HepG2 (cell line): Measurements from ENCODE around the gene DLST. TPM values are rescaled to one million over a fixed set of nuclear protein-coding genes. Genes with fewer than 3 reads are reported as not detected.
A peak's percentile ranks its signal among the peaks of the same experiment; 100 is the strongest.

Experiments
- CBX1 ChIP-seq: IDR thresholded peaks from one replicate; pipeline ENCODE4 v1.6.1; 2016; ENCODE audit warnings: antibody characterized with exemption, low read depth
- CC2D1A ChIP-seq: sonication (generic); formaldehyde crosslinking; IDR thresholded peaks from 2 replicates; pipeline ENCODE4 v1.8.1; 2023; ENCODE audit warnings: mild to moderate bottlenecking, missing genetic modification reagents
- CHCHD3 ChIP-seq: sonication (generic); formaldehyde crosslinking; IDR thresholded peaks from 2 replicates; pipeline ENCODE4 v1.8.0; 2022; ENCODE audit warnings: mild to moderate bottlenecking, missing genetic modification reagents, moderate library complexity
- CREB3 ChIP-seq: sonication (generic); formaldehyde crosslinking; IDR thresholded peaks from 2 replicates; pipeline ENCODE4 v1.5.0; 2020; ENCODE audit warnings: missing genetic modification reagents
- DDIT3 ChIP-seq: sonication (generic); formaldehyde crosslinking; IDR thresholded peaks from 2 replicates; pipeline ENCODE4 v1.4.0; 2020; ENCODE audit warnings: mild to moderate bottlenecking, missing genetic modification reagents
- ELF4 ChIP-seq: sonication (generic); formaldehyde crosslinking; IDR thresholded peaks from 2 replicates; pipeline ENCODE4 v1.5.0; 2020; ENCODE audit warnings: missing genetic modification reagents, mild to moderate bottlenecking, moderate library complexity, borderline replicate concordance
- GFI1 ChIP-seq: sonication (generic); formaldehyde crosslinking; IDR thresholded peaks from 2 replicates; pipeline ENCODE4 v1.5.0; 2020; ENCODE audit warnings: missing genetic modification reagents, mild to moderate bottlenecking, borderline replicate concordance
- RAD21 ChIP-seq: fragments of 450-650 bp; formaldehyde crosslinking; IDR thresholded peaks from 2 replicates; pipeline ENCODE4 v1.5.0; 2020; ENCODE audit warnings: mild to moderate bottlenecking
- SKIL ChIP-seq: sonication (generic); formaldehyde crosslinking; IDR thresholded peaks from 2 replicates; pipeline ENCODE4 v1.8.0; 2022; ENCODE audit warnings: missing genetic modification reagents, mild to moderate bottlenecking, moderate library complexity, borderline replicate concordance
- SP2 ChIP-seq: sonication (generic); formaldehyde crosslinking; IDR thresholded peaks from 2 replicates; pipeline ENCODE4 v1.5.1; 2020; ENCODE audit warnings: mild to moderate bottlenecking, missing genetic modification reagents
- ZNF205 ChIP-seq: IDR thresholded peaks from 2 replicates; pipeline ENCODE4 v1.6.1; 2018; ENCODE audit warnings: missing biosample characterization, missing genetic modification reagents
- ZNF629 ChIP-seq: sonication (generic); formaldehyde crosslinking; conservative IDR thresholded peaks from 2 replicates; pipeline ENCODE4 v1.5.0; 2020; ENCODE audit warnings: missing genetic modification reagents
- ZNF777 ChIP-seq: sonication (generic); formaldehyde crosslinking; IDR thresholded peaks from 2 replicates; pipeline ENCODE4 v1.4.0; 2020; ENCODE audit warnings: missing genetic modification reagents
- polyA plus RNA-seq, 8 experiments: library from polyadenylated mRNA; depleted of rRNA in 3 of 8; stranded (reverse) in 7 of 8; unstranded in 1 of 8; fragments of >200 nt; fragmentation: Illumina TruSeq in 4 of 8; extraction: Trizol in 4 of 8; gene quantifications; 2 replicates each; pipeline versions ENCODE4 v1.2.1 to v1.2.3, GENCODE V29; 2011 to 2016; ENCODE audit warnings: low read depth in 4 of 8, missing spikeins in 1 of 8, mixed read lengths in 1 of 8; ENCODE audit not compliant: insufficient read depth in 1 of 8
- total RNA-seq, 5 experiments: library from RNA; depleted of rRNA; stranded (reverse); fragments of >200 nt; fragmentation: Illumina TruSeq; extraction: Trizol; gene quantifications; 2 replicates each; pipeline ENCODE4 v1.2.3, GENCODE V29; 2016; ENCODE audit warnings: low read depth in 1 of 5
- TF ChIP-seq, protein P1 (sequence below): IDR thresholded peaks from 2 replicates; pipeline ENCODE4 v1.6.1; 2016; ENCODE audit warnings: low read depth, missing genetic modification reagents, missing compliant biosample characterization
- TF ChIP-seq, protein P2 (sequence below): IDR thresholded peaks from 2 replicates; pipeline ENCODE4 v1.6.1; 2016; ENCODE audit warnings: mild to moderate bottlenecking

DLST gene
- total and polyA plus RNA-seq, 2 of the 13 experiments (the other 11 are each of a cell fraction or from before 2014, with no cell fraction given), result 56.5 to 94.3 TPM

DNA sequence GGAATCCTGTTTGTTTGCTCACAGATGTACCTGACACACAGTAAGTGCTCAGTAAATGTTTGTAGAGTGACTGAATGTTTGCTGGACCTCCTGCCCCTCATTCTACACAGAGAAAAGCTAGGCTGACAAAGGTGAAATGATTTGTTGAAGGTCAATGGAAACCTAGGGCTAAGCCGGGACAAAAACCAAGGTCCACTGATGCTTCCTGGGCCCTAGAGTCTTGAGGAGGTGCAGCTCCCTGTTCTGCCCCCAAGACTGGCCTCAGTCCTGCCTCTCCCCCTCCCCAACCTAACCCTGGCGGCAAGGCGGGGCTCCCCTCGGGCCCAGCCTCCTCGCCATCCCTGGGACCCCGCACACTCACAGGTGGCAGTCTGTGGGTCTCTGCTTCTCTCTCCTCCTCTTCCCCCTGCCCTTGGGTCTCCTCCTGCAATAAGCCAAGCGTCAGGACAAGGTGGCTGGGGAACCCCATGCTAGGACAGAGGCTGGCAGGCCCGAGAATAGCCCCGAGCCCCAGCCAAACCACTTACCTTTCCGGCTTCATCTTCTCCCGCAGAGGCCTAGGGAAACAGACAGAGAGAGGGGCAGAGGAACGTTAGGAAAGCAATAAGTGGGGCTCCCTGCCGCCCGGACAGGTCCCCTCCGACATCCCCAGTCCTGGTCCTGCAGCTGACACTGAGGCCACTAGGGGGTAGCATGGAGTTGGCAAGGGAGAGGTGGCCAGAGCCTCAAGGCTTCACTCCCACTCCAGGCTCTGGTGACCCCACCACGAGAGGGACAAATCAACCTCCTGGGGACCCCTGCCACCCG, 64.3 kb downstream of the DLST start (continued):
- TF ChIP-seq ELF4 (CRISPR knock-in tag) (no peak), RAD21 (CRISPR knock-in tag) (peak; percentile 82), CHCHD3 (CRISPR knock-in tag) (no peak), CC2D1A (no peak), SKIL (CRISPR knock-in tag) (peak; percentile 70), DDIT3 (CRISPR knock-in tag) (no peak), CREB3 (no peak), SP2 (CRISPR knock-in tag) (no peak), GFI1 (peak; percentile 94), ZNF205 (CRISPR knock-in tag) (peak; percentile 91; the same call in 1 of the 2 replicates), CBX1 (no peak), ZNF629 (CRISPR knock-in tag) (no peak; the same call in 1 of the 2 replicates), ZNF777 (CRISPR knock-in tag) (no peak)
- TF ChIP-seq, protein P1, sequence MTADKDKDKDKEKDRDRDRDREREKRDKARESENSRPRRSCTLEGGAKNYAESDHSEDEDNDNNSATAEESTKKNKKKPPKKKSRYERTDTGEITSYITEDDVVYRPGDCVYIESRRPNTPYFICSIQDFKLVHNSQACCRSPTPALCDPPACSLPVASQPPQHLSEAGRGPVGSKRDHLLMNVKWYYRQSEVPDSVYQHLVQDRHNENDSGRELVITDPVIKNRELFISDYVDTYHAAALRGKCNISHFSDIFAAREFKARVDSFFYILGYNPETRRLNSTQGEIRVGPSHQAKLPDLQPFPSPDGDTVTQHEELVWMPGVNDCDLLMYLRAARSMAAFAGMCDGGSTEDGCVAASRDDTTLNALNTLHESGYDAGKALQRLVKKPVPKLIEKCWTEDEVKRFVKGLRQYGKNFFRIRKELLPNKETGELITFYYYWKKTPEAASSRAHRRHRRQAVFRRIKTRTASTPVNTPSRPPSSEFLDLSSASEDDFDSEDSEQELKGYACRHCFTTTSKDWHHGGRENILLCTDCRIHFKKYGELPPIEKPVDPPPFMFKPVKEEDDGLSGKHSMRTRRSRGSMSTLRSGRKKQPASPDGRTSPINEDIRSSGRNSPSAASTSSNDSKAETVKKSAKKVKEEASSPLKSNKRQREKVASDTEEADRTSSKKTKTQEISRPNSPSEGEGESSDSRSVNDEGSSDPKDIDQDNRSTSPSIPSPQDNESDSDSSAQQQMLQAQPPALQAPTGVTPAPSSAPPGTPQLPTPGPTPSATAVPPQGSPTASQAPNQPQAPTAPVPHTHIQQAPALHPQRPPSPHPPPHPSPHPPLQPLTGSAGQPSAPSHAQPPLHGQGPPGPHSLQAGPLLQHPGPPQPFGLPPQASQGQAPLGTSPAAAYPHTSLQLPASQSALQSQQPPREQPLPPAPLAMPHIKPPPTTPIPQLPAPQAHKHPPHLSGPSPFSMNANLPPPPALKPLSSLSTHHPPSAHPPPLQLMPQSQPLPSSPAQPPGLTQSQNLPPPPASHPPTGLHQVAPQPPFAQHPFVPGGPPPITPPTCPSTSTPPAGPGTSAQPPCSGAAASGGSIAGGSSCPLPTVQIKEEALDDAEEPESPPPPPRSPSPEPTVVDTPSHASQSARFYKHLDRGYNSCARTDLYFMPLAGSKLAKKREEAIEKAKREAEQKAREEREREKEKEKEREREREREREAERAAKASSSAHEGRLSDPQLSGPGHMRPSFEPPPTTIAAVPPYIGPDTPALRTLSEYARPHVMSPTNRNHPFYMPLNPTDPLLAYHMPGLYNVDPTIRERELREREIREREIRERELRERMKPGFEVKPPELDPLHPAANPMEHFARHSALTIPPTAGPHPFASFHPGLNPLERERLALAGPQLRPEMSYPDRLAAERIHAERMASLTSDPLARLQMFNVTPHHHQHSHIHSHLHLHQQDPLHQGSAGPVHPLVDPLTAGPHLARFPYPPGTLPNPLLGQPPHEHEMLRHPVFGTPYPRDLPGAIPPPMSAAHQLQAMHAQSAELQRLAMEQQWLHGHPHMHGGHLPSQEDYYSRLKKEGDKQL (CRISPR knock-in tag), result 0 out of 2 replicates have a peak, but pooled peaks have one; percentile 74
- TF ChIP-seq, protein P2, sequence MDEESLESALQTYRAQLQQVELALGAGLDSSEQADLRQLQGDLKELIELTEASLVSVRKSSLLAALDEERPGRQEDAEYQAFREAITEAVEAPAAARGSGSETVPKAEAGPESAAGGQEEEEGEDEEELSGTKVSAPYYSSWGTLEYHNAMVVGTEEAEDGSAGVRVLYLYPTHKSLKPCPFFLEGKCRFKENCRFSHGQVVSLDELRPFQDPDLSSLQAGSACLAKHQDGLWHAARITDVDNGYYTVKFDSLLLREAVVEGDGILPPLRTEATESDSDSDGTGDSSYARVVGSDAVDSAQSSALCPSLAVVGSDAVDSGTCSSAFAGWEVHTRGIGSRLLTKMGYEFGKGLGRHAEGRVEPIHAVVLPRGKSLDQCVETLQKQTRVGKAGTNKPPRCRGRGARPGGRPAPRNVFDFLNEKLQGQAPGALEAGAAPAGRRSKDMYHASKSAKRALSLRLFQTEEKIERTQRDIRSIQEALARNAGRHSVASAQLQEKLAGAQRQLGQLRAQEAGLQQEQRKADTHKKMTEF (CRISPR knock-in tag), result no peak
